Measurements from ENCODE around the gene CHCHD6. TPM values are rescaled to one million over a fixed set of nuclear protein-coding genes. Genes with fewer than 3 reads are reported as not detected.

Gene CHCHD6
- polyA plus RNA-seq, 1 donor from 2014 or later: 102 TPM

DNA sequence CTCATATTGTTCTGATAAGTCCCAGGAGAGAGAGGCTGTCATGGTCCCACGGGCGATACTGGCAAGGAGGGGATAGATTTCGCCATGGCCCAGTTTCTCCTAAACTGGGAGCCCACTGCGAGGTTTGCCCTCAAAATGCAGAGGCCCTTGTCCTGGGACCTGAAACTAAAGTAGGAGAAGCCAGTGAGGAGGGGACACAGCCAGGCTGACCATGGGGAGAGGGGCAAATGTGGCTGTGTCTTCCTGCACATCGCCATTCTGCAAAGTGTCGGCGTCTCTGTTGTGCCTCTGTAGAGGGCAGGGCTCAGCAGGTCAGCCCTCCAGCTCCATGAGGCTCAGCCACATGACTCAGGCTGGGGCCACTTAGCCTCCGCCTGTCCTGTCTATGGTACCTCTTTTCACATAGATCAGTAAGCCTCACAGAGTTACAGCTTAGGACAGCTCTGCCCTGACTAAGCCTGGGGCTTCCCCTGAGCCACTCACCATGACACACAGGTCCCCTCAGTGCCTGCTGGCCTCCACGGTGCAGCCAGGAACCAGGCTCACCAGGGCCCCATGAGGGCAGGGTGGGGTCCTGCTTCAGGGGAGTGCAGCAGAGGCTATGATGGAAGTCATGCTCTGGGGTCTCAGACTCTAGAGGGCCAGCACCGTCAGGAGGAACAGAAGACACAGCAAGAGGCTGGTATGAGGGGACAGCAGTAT lies 250.3 kb downstream of the CHCHD6 start:
- no peak for TF ChIP-seq REST (IDR thresholded peaks at IDR 0.05; ENCODE audit: borderline replicate concordance)
- no peak for TF ChIP-seq EP300 (conservative IDR thresholded peaks at IDR 0.05; ENCODE audit: poor library complexity, severe bottlenecking)
- no peak for TF ChIP-seq SMC3 (conservative IDR thresholded peaks at IDR 0.05; ENCODE audit: poor library complexity)
- TF ChIP-seq, protein P1, sequence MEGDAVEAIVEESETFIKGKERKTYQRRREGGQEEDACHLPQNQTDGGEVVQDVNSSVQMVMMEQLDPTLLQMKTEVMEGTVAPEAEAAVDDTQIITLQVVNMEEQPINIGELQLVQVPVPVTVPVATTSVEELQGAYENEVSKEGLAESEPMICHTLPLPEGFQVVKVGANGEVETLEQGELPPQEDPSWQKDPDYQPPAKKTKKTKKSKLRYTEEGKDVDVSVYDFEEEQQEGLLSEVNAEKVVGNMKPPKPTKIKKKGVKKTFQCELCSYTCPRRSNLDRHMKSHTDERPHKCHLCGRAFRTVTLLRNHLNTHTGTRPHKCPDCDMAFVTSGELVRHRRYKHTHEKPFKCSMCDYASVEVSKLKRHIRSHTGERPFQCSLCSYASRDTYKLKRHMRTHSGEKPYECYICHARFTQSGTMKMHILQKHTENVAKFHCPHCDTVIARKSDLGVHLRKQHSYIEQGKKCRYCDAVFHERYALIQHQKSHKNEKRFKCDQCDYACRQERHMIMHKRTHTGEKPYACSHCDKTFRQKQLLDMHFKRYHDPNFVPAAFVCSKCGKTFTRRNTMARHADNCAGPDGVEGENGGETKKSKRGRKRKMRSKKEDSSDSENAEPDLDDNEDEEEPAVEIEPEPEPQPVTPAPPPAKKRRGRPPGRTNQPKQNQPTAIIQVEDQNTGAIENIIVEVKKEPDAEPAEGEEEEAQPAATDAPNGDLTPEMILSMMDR (IDR thresholded peaks at IDR 0.05; ENCODE audit: poor library complexity, severe bottlenecking): no peak
- no peak for TF ChIP-seq EZH2 (IDR thresholded peaks at IDR 0.05; ENCODE audit: borderline replicate concordance, insufficient read depth, low read length, poor library complexity, severe bottlenecking)
- TF ChIP-seq POLR2AphosphoS5 (IDR thresholded peaks at IDR 0.05): no peak
- TF ChIP-seq TAF1 (IDR thresholded peaks at IDR 0.05; ENCODE audit: low read depth): no peak
- TF ChIP-seq RAD21 (conservative IDR thresholded peaks at IDR 0.05): no peak
- TF ChIP-seq MXI1 (conservative IDR thresholded peaks at IDR 0.05; ENCODE audit: poor library complexity, severe bottlenecking): no peak
- Histone ChIP-seq H3K4me2 (ENCODE audit: low read length) (no peak overlapping the region), H3K9me2 (ENCODE audit: insufficient read depth, low read length) (no peaks in the 10 kb centered on the region), H3F3A (ENCODE audit: insufficient read depth, low read length, poor library complexity, severe bottlenecking) (no peaks in the 10 kb centered on the region), H3K27me3 (ENCODE audit: insufficient read depth, low read depth, low read length) (no peaks in the 10 kb centered on the region), H3K9me3 (ENCODE audit: low read length) (no peaks in the 10 kb centered on the region), H3K4me3 (ENCODE audit: low read length) (no peak overlapping the region), H3K36me3 (ENCODE audit: insufficient read depth, low read length) (no peaks in the 10 kb centered on the region), H3K9ac (ENCODE audit: low read length) (no peak overlapping the region), H3K79me2 (replicated peaks; ENCODE audit: insufficient read depth, low read length) (no peaks in the 10 kb centered on the region), H2AFZ (ENCODE audit: low read depth, low read length) (no peak overlapping the region), H3K27ac (ENCODE audit: low read length) (no peak overlapping the region), H4K20me1 (ENCODE audit: insufficient read depth) (no peaks in the 10 kb centered on the region)

- TF ChIP-seq TAF1 (IDR thresholded peaks at IDR 0.05; ENCODE audit: low read depth) (no peak), REST (IDR thresholded peaks at IDR 0.05; ENCODE audit: borderline replicate concordance) (no peak), SMC3 (conservative IDR thresholded peaks at IDR 0.05; ENCODE audit: poor library complexity) (no peak), RAD21 (conservative IDR thresholded peaks at IDR 0.05) (no peak), MXI1 (conservative IDR thresholded peaks at IDR 0.05; ENCODE audit: poor library complexity, severe bottlenecking) (no peak), POLR2AphosphoS5 (IDR thresholded peaks at IDR 0.05) (no peak), EZH2 (IDR thresholded peaks at IDR 0.05; ENCODE audit: borderline replicate concordance, insufficient read depth, low read length, poor library complexity, severe bottlenecking) (no peak), EP300 (conservative IDR thresholded peaks at IDR 0.05; ENCODE audit: poor library complexity, severe bottlenecking) (no peak)
- TF ChIP-seq, protein P1 (IDR thresholded peaks at IDR 0.05; ENCODE audit: poor library complexity, severe bottlenecking): no peak
- H3K9me3 ChIP-seq (ENCODE audit: low read length): no peaks in the 10 kb centered on the region
- H3F3A ChIP-seq (ENCODE audit: insufficient read depth, low read length, poor library complexity, severe bottlenecking): no peaks in the 10 kb centered on the region
- H3K9me2 ChIP-seq (ENCODE audit: insufficient read depth, low read length): no peaks in the 10 kb centered on the region
- no peak overlapping the region for H3K4me2 ChIP-seq (ENCODE audit: low read length)
- H3K79me2 ChIP-seq (replicated peaks; ENCODE audit: insufficient read depth, low read length): no peaks in the 10 kb centered on the region
- no peaks in the 10 kb centered on the region for H3K27me3 ChIP-seq (ENCODE audit: insufficient read depth, low read depth, low read length)
- H3K4me3 ChIP-seq (ENCODE audit: low read length): no peak overlapping the region
- H2AFZ ChIP-seq (ENCODE audit: low read depth, low read length): no peak overlapping the region
- no peak overlapping the region for H3K9ac ChIP-seq (ENCODE audit: low read length)
- H4K20me1 ChIP-seq (ENCODE audit: insufficient read depth): no peaks in the 10 kb centered on the region
- no peaks in the 10 kb centered on the region for H3K36me3 ChIP-seq (ENCODE audit: insufficient read depth, low read length)
- no peak overlapping the region for H3K27ac ChIP-seq (ENCODE audit: low read length)
Observed at GRCh38 chr3:126955004-126955790, 251.2 kb downstream of the CHCHD6 start.

All from neural cell (in vitro differentiated cells).